ENCODE results near the gene HLCS.
A peak's percentile ranks its signal among the peaks of the same experiment; 100 is the strongest.

Gene HLCS

GRCh38 chr21:36743446-36743845 is 223.0 kb downstream of the HLCS start:
- no peak for DNase-seq (ENCODE audit: low spot score)

DNA sequence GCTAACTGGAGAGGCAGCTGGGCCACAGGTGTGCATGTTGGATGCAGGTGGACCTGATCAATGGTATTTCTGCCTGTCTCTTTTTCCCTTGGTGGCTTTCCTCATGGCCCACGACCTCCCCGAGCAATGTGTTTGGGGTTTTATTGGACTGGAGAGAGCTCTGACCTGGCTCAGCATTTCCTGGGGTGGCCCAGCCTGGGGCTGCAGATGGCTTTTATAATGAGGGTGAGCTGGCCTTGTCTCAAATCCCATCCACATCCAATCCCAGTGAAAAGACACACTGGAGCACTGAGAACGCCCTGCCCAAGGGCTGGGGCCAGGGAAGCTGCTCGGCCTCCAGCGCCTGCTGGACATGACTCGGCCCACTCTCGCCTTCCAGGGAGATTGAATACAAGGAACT is 223.5 kb downstream of the HLCS start:
- DNase-seq (ENCODE audit: low spot score) = no peak

GRCh38 chr21:36741506-36741905 is 225.0 kb downstream of the HLCS start:
- no peak for DNase-seq (ENCODE audit: low spot score)

GRCh38 chr21:36738489-36739126 is 227.9 kb downstream of the HLCS start:
- no peak for DNase-seq (ENCODE audit: low spot score)

DNA sequence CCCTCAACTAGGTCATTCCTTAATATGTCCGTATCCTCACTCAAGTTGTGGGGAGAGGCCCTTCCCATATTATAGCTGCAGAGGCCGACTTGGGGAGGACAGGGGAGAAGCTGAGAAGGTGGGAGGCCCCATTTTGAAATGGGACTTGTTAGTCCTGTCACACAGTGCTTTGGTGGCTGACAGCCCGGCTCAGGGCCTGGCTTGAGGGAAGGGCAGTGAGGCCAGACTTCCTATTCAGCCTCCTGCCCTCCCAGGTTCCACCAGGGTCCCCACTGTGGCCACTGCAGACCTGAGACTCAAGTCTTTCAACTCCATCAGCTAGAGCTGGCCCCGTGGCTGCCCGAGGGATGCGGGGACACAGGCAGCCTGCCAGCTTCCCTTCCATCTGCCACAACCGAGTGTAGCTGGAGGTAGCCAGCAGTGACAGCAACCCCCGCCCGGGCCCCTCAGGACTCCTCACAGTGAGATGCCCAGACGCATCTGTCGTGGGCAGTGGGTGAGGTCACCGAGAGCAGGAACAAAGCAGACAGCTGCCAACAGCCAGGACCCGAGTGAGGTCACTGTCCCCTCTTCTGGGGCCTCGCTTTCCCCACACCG is 230.6 kb downstream of the HLCS start:
- no peak for DNase-seq (ENCODE audit: low spot score)

DNA sequence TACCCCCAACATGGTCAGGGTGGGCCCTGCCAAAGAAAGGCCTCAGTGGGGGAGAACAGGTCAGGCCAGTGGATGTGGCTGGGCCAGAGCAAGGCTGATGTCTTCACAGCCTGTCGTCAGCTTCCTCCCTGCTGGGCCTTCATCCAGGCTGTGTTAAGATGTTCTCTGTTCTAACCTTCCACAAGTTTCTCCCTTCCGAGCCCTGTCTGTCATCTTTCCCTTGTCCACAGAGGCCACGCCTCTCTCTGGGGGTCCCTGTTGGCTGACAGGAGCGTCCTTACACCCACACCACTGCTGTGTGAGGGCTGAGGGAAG is 231.3 kb downstream of the HLCS start:
- no peak for DNase-seq (ENCODE audit: low spot score)

DNA sequence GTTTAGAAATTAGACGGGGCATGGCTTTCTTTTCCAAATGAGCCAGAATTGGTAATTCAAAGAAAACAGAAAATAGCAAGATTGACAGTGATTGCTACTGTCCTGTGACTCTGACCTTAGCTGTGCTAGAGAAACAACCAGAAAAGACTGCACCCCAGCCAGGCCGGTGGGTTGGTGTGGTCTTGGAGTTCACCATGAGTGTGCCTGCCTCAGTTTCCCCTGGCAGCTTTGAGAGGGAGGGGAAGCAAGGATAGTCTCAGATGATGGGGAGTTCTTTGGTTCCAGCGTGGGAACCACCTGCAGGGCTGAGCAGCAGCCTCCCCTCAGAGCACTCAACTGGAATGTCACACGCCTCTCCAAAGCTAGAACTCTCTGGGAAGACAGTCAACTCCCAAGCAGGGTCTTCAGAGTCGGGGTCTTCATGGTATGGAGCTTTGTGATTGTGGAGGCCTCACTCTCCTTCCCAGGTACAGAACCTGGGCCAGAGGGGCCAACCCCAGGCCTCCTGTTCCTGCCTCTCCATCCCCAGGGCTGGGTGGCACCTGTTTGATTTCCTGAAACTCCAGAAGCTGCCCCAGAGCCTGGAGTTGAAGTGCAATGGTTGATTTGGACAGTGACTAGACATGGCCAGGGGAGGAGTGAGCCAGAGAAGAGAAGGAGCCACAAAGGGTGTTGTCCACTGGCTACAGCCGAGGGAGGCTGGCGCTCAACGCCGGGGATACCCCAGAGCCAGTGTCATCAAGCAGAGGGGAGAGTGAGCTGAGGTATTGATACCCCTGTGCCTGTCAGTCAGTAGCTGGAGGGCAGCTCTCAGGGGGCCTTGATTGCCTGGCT is 231.9 kb downstream of the HLCS start:
- no peak for DNase-seq (ENCODE audit: low spot score)

DNA sequence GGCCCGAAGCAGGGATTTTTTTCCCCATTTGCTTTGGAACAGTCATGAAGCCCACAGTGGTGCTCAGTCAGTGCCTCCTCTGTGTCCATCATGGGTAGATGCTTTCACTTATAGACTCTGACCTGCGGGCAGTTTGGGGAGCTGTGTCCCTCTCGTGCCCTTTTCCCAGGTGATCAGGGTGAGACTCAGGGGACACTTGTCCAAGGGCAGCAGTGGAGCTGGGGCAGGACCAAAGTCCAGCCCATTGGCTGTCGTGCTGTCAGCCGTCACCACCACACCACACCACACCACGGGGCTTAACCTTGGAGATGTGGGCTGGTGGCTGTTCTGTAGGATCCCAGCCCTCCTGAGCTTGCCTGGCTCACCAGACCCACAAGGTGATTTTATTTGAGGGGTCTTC is 232.6 kb downstream of the HLCS start:
- DNase-seq (ENCODE audit: low spot score) = no peak

GRCh38 chr21:36732761-36733160 is 233.7 kb downstream of the HLCS start:
- no peak for DNase-seq (ENCODE audit: low spot score)

DNA sequence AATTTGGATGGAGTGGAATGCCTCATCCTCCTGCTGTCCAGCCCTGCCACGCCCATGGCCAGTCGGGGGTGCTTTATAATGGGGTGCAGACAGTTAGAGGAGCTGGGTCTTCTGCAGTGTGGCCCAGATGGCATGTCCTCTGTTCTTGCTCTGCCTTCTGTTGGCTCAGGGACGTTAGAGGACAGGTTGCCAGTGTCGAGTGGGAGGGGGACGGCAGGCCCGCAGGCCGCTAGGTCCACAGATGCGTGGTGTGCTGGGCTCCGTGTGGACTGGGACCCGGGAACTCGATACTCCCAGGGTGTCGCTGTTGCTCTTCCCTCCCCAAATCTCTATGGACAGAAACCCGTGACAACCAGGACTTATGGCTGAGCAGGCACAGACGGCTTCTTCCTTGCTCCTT is 234.3 kb downstream of the HLCS start:
- DNase-seq (ENCODE audit: low spot score) = no peak

GRCh38 chr21:36730291-36731281 is 235.9 kb downstream of the HLCS start:
- no peak for DNase-seq (ENCODE audit: low spot score)

- DNase-seq (ENCODE audit: low spot score) = no peak
Observed at GRCh38 chr21:36729310-36729970, 237.0 kb downstream of the HLCS start.

- no peak for DNase-seq (ENCODE audit: low spot score)
Observed at GRCh38 chr21:36728371-36729111, 237.9 kb downstream of the HLCS start.

- DNase-seq (ENCODE audit: low spot score) = peak; percentile 57
Observed at GRCh38 chr21:36727866-36728265, 238.6 kb downstream of the HLCS start.

GRCh38 chr21:36725793-36726386 is 240.6 kb downstream of the HLCS start:
- DNase-seq (ENCODE audit: low spot score) = no peak

- no peak for DNase-seq (ENCODE audit: low spot score)
Observed at GRCh38 chr21:36724660-36725059, 241.8 kb downstream of the HLCS start.

DNA sequence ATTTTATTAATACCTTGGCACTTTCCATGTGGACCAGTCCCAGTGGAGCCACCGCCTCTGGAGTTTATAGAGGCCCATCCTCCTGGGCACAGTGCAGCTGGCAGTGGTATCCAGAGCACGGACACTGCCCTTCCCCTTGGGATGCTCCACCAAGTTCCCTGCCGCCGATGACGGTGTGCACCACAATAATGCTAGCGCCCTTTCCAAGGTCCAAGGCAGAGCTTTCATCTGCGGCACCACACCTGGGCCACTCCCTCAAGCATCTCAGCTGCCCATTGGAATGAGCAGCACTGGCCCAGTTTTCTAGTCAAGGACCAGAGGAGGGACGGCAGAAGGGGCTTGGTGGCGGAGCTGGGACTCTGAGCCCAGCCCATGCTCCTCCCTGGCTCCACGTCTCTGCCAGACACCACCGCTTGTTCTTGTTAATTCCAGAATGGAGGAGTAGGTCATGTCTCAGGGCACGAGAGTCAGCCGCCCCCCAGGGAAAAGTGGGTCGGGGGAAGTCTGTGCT is 243.0 kb downstream of the HLCS start:
- DNase-seq (ENCODE audit: low spot score) = no peak

DNA sequence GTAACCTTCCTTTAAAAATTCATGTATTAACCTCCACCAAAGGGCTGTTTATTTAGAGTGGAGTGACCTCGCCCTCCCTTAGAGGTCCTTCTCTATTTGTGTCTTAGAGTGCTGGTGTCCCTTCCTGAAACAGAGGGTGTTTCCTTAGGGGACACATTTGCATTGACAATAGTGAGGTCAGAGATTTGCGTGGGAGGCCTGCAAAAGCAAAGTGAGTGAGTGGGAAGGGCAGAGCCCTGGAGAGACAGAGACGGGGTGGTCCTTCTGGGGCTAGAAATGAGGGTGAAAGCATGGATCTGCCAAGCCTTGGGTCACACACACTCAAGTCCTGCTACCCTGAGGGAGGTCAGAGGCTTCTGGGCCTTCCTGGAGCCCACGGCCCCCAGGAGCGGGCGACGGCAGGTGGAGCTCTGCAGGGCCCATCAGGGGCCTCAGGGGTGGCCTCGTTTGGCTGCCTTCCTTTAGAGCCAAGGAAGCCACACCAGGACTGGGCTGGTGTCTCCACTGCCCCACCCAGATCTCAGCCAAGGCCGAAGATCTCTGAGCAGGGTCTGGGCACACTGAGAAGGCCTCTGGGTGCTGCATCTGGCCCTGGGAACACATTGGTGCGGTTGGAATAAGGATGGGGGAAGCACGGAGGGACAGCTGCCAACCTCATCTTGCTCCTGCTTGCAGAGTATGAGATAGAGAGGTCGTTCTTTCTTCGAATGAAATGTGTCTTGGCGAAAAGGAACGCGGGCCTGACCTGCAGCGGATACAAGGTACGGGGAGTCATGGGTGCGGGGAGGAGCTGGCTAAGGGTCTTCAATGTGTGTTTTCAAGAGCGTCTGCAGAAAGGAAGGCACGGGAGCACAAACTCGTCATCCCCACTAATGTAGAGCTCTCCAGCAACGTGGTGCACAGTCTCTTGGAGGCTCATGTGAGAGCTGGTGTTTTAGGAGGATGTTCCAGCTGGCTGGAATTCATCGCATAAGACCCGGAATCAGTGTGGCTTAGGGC is 243.8 kb downstream of the HLCS start:
- no peak for DNase-seq (ENCODE audit: low spot score)

DNA sequence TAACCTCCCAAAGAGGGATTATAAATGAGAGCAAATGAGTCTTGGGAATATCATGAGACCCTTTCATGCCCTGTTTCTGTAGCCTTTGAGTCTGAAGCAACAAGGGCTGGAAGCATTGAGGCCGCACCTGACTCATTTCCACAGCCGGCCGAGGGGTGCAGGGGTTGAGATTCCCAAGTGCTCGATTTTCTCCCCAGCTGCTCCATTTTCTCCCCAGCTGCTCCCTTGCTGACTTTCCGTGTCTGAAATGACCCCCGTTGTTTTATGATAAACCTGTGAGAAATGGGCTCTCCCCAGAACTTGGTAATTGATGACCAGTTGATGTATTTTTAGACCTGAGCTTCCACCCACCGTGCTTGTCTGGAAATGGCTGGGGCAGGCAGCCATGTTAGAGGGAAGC is 244.7 kb downstream of the HLCS start:
- DNase-seq (ENCODE audit: low spot score) = no peak
